ENCODE data around the gene TRIM25.

TRIM25 gene

DNA sequence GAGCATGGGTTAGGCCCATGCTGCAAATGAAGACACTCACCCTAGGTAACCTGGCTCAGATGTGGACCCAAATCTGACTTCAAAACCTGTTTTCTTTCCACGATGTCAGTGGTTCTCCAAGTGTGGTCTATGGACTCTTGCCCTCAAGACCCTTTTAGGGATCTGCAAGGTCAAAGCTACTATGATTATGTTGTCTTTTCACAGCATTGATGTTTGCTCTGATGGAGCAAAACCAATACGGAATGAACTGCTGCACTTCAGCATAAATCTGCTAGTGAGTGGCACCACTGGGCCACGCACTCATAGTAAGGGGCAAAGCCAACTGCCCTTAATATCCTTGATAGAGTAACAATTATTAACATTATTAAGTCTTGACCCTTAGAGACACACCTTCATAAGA is 21.6 kb upstream of the TRIM25 start (continued):
- TF ChIP-seq, protein P1, sequence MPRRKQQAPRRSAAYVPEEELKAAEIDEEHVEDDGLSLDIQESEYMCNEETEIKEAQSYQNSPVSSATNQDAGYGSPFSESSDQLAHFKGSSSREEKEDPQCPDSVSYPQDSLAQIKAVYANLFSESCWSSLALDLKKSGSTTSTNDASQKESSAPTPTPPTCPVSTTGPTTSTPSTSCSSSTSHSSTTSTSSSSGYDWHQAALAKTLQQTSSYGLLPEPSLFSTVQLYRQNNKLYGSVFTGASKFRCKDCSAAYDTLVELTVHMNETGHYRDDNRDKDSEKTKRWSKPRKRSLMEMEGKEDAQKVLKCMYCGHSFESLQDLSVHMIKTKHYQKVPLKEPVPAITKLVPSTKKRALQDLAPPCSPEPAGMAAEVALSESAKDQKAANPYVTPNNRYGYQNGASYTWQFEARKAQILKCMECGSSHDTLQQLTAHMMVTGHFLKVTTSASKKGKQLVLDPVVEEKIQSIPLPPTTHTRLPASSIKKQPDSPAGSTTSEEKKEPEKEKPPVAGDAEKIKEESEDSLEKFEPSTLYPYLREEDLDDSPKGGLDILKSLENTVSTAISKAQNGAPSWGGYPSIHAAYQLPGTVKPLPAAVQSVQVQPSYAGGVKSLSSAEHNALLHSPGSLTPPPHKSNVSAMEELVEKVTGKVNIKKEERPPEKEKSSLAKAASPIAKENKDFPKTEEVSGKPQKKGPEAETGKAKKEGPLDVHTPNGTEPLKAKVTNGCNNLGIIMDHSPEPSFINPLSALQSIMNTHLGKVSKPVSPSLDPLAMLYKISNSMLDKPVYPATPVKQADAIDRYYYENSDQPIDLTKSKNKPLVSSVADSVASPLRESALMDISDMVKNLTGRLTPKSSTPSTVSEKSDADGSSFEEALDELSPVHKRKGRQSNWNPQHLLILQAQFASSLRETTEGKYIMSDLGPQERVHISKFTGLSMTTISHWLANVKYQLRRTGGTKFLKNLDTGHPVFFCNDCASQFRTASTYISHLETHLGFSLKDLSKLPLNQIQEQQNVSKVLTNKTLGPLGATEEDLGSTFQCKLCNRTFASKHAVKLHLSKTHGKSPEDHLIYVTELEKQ (tag by site-specific recombination; IDR thresholded peaks at IDR 0.05; ENCODE audit: borderline replicate concordance), result no peak
- TF ChIP-seq ZNF561 (tag by site-specific recombination; IDR thresholded peaks at IDR 0.05; ENCODE audit: borderline replicate concordance) (no peak), ZNF10 (tag by site-specific recombination; IDR thresholded peaks at IDR 0.05) (no peak), GLI2 (tag by site-specific recombination; IDR thresholded peaks at IDR 0.05; ENCODE audit: borderline replicate concordance, low read depth) (no peak)
- TF ChIP-seq, protein P2, sequence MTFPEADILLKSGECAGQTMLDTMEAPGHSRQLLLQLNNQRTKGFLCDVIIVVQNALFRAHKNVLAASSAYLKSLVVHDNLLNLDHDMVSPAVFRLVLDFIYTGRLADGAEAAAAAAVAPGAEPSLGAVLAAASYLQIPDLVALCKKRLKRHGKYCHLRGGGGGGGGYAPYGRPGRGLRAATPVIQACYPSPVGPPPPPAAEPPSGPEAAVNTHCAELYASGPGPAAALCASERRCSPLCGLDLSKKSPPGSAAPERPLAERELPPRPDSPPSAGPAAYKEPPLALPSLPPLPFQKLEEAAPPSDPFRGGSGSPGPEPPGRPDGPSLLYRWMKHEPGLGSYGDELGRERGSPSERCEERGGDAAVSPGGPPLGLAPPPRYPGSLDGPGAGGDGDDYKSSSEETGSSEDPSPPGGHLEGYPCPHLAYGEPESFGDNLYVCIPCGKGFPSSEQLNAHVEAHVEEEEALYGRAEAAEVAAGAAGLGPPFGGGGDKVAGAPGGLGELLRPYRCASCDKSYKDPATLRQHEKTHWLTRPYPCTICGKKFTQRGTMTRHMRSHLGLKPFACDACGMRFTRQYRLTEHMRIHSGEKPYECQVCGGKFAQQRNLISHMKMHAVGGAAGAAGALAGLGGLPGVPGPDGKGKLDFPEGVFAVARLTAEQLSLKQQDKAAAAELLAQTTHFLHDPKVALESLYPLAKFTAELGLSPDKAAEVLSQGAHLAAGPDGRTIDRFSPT (tag by site-specific recombination; IDR thresholded peaks at IDR 0.05), result no peak
- TF ChIP-seq, protein P3, sequence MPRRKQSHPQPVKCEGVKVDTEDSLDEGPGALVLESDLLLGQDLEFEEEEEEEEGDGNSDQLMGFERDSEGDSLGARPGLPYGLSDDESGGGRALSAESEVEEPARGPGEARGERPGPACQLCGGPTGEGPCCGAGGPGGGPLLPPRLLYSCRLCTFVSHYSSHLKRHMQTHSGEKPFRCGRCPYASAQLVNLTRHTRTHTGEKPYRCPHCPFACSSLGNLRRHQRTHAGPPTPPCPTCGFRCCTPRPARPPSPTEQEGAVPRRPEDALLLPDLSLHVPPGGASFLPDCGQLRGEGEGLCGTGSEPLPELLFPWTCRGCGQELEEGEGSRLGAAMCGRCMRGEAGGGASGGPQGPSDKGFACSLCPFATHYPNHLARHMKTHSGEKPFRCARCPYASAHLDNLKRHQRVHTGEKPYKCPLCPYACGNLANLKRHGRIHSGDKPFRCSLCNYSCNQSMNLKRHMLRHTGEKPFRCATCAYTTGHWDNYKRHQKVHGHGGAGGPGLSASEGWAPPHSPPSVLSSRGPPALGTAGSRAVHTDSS (tag by site-specific recombination; IDR thresholded peaks at IDR 0.05), result no peak

GRCh38 chr17:56934280-56934679 is 20.4 kb upstream of the TRIM25 start:
- Histone ChIP-seq H3K4me1 (ENCODE audit: control insufficient read depth, insufficient read depth, low read length) (no peaks in the 10 kb centered on the region), H3K9me3 (ENCODE audit: control insufficient read depth, insufficient read depth, low read depth, low read length) (no peaks in the 10 kb centered on the region), H3K27ac (ENCODE audit: extremely low read depth, low read depth, low read length) (no peak overlapping the region), H3K36me3 (ENCODE audit: control insufficient read depth in 2 of 2, insufficient read depth in 1 of 2, low read length in 2 of 2) (peaks cover 23 to 51% of the 10 kb centered on the region in 2 experiments), H3K4me3 (ENCODE audit: low read depth, low read length) (no peak overlapping the region)
- TF ChIP-seq ZNF747 (tag by site-specific recombination; IDR thresholded peaks at IDR 0.05), result no peak
- no peak for TF ChIP-seq SCRT2 (tag by site-specific recombination; IDR thresholded peaks at IDR 0.05)
- TF ChIP-seq ZNF175 (tag by site-specific recombination; IDR thresholded peaks at IDR 0.05), result no peak
- TF ChIP-seq ZNF658 (tag by site-specific recombination; IDR thresholded peaks at IDR 0.05), result no peak
- no peak for TF ChIP-seq GLIS2 (tag by site-specific recombination; IDR thresholded peaks at IDR 0.05)
- TF ChIP-seq ZNF24 (tag by site-specific recombination; IDR thresholded peaks at IDR 0.05), result no peak
- POLR2A ChIA-PET, result no interaction called here
- CTCF ChIA-PET, result interaction anchor here (1.4 kb wide), 1 partner anchor 115 kb away, joined by 4 read pairs; no protein-coding TSS in a partner anchor

DNA sequence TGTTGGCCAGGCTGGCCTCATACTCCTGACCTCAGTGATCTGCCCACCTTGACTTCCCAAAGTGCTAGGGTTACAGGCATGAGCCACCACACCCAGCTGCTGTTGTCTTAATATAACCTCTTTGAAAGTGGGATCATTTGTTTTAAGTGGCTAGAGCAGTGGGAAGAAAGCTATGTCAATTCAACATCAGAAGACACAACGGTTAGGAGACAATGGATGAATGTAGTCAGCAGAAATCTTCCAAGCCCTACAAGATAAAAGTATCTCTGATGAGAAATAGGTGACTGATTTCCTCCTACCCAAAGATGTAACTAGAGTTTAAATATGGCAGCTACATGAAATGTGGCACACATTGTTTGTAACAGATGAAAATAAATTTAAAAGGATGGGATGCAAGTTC is 20.0 kb upstream of the TRIM25 start:
- ChIA-PET POLR2A (no interaction called here), CTCF (interaction anchor here (0.6 to 1.4 kb wide), 2 partner anchors 42 to 115 kb away, joined by 3 to 4 read pairs; no protein-coding TSS in a partner anchor)
- Histone ChIP-seq H3K4me1 (ENCODE audit: control insufficient read depth, insufficient read depth, low read length) (no peaks in the 10 kb centered on the region), H3K27ac (ENCODE audit: extremely low read depth, low read depth, low read length) (no peak overlapping the region), H3K4me3 (ENCODE audit: low read depth, low read length) (no peak overlapping the region), H3K9me3 (ENCODE audit: control insufficient read depth, insufficient read depth, low read depth, low read length) (no peaks in the 10 kb centered on the region), H3K36me3 (ENCODE audit: control insufficient read depth in 2 of 2, insufficient read depth in 1 of 2, low read length in 2 of 2) (peaks cover 20 to 47% of the 10 kb centered on the region in 2 experiments)
- TF ChIP-seq RBAK (tag by site-specific recombination; IDR thresholded peaks at IDR 0.05) (no peak), ZFP69B (tag by site-specific recombination; IDR thresholded peaks at IDR 0.05) (no peak), ZNF639 (tag by site-specific recombination; IDR thresholded peaks at IDR 0.05) (no peak), GLIS2 (tag by site-specific recombination; IDR thresholded peaks at IDR 0.05) (no peak), SETDB1 (IDR thresholded peaks at IDR 0.05; ENCODE audit: insufficient read length, low read length) (no peak)
- TF ChIP-seq, protein P4, sequence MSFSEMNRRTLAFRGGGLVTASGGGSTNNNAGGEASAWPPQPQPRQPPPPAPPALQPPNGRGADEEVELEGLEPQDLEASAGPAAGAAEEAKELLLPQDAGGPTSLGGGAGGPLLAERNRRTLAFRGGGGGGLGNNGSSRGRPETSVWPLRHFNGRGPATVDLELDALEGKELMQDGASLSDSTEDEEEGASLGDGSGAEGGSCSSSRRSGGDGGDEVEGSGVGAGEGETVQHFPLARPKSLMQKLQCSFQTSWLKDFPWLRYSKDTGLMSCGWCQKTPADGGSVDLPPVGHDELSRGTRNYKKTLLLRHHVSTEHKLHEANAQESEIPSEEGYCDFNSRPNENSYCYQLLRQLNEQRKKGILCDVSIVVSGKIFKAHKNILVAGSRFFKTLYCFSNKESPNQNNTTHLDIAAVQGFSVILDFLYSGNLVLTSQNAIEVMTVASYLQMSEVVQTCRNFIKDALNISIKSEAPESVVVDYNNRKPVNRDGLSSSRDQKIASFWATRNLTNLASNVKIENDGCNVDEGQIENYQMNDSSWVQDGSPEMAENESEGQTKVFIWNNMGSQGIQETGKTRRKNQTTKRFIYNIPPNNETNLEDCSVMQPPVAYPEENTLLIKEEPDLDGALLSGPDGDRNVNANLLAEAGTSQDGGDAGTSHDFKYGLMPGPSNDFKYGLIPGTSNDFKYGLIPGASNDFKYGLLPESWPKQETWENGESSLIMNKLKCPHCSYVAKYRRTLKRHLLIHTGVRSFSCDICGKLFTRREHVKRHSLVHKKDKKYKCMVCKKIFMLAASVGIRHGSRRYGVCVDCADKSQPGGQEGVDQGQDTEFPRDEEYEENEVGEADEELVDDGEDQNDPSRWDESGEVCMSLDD (tag by site-specific recombination; IDR thresholded peaks at IDR 0.05), result no peak
